GM12878 (cell line): Measurements from ENCODE around the gene FMNL2. TPM values are rescaled to one million over a fixed set of nuclear protein-coding genes. Genes with fewer than 3 reads are reported as not detected.

Experiments
- CUX1 ChIP-seq: IDR thresholded peaks from 2 replicates; pipeline ENCODE4 v1.6.1; 2012; ENCODE audit warnings: improper control_type of control experiment, low read depth, low read length; ENCODE audit not compliant: insufficient replicate concordance
- ELK1 ChIP-seq: IDR thresholded peaks from 2 replicates; pipeline ENCODE4 v1.6.1; 2012; ENCODE audit warnings: low read depth, low read length, improper control_type of control experiment
- EP300 ChIP-seq, 2 experiments: fragments of 150-350 bp in 1 of 2; IDR thresholded peaks; 2 replicates each; pipeline ENCODE4 v1.6.1; 2011 to 2012; ENCODE audit warnings: low read depth in 2 of 2, low read length in 2 of 2, borderline replicate concordance in 1 of 2, improper control_type of control experiment in 1 of 2, inconsistent platforms in 1 of 2; ENCODE audit not compliant: control insufficient read depth in 1 of 2
- MYB ChIP-seq: fragments of 150-350 bp; IDR thresholded peaks from 2 replicates; pipeline ENCODE4 v1.6.1; 2014; ENCODE audit warnings: mild to moderate bottlenecking, low read depth, low read length, borderline replicate concordance
- ZNF687 ChIP-seq: fragments of 450-650 bp; IDR thresholded peaks from 2 replicates; pipeline ENCODE4 v1.6.1; 2017; ENCODE audit warnings: mild to moderate bottlenecking, moderate library complexity
- polyA plus RNA-seq, 11 experiments: library from polyadenylated mRNA; depleted of rRNA in 4 of 11; unstranded in 6 of 11; stranded (reverse) in 5 of 11; fragments of >200 nt; fragmentation: Nextera tagmentation in 4 of 11; fragmentation: Illumina TruSeq in 1 of 11; extraction: Ambion mirVana in 4 of 11; extraction: Trizol in 1 of 11; gene quantifications; 1 replicate in 1 of 11; 2 replicates in 10 of 11; pipeline versions ENCODE4 v1.2.1 to v1.2.3, GENCODE V29; 2011 to 2016; ENCODE audit warnings: inconsistent platforms in 2 of 11, missing spikeins in 2 of 11, low read depth in 1 of 11
- total RNA-seq, 4 experiments: library from RNA; depleted of rRNA in 3 of 4; stranded (reverse); fragments of >200 nt in 3 of 4; fragmentation: Illumina TruSeq in 1 of 4; extraction: Trizol in 1 of 4; gene quantifications; 2 replicates each; pipeline versions ENCODE4 v1.2.1 to v1.2.3, GENCODE V29; 2013 to 2021

Gene FMNL2
- total and polyA plus RNA-seq, 10 of the 15 experiments (the other 5 are each of a cell fraction or from before 2014, with no cell fraction given): 0.13 to 9.9 (median 0.35) TPM

GRCh38 chr2:152559008-152559407 is 224.0 kb downstream of the FMNL2 start (continued):
- TF ChIP-seq ZNF687 (no peak), CUX1 (no peak), MYB (no peak), ELK1 (no peak), EP300 (IDR thresholded peaks at IDR 0.05; ENCODE audit: borderline replicate concordance in 1 of 2, control insufficient read depth in 1 of 2, low read depth in 2 of 2, low read length in 2 of 2) (no peak)
